GM12872 (cell line): Measurements from ENCODE around the gene FBXO36.

ENCODE experiments used
- TF ChIP-seq, protein P1 (sequence below): IDR thresholded peaks from 3 replicates; pipeline ENCODE4 v1.5.1; 2011; ENCODE audit warnings: low read depth, mild to moderate bottlenecking, low read length, moderate library complexity; ENCODE audit not compliant: insufficient read depth

FBXO36 gene

DNA sequence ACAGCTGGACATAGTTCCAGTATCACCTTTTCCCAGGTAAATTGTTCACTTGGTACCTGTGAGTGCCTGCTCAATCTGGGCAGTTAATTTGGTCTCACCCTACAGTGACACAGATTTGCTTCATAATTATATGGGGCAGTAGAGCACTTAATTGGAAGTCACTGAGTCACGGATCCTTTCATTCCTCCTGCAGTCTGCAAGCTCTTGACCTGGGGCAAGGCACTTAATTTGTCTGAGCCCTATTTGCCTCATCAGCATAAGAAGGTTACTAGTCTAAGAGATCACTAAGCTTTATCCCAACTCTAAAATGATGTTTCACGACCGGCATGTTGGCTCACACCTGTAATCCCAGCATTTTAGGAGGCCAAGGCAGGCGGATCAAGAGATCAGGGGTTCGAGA is 8.9 kb downstream of the FBXO36 start:
- TF ChIP-seq, protein P1, sequence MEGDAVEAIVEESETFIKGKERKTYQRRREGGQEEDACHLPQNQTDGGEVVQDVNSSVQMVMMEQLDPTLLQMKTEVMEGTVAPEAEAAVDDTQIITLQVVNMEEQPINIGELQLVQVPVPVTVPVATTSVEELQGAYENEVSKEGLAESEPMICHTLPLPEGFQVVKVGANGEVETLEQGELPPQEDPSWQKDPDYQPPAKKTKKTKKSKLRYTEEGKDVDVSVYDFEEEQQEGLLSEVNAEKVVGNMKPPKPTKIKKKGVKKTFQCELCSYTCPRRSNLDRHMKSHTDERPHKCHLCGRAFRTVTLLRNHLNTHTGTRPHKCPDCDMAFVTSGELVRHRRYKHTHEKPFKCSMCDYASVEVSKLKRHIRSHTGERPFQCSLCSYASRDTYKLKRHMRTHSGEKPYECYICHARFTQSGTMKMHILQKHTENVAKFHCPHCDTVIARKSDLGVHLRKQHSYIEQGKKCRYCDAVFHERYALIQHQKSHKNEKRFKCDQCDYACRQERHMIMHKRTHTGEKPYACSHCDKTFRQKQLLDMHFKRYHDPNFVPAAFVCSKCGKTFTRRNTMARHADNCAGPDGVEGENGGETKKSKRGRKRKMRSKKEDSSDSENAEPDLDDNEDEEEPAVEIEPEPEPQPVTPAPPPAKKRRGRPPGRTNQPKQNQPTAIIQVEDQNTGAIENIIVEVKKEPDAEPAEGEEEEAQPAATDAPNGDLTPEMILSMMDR = no peak

DNA sequence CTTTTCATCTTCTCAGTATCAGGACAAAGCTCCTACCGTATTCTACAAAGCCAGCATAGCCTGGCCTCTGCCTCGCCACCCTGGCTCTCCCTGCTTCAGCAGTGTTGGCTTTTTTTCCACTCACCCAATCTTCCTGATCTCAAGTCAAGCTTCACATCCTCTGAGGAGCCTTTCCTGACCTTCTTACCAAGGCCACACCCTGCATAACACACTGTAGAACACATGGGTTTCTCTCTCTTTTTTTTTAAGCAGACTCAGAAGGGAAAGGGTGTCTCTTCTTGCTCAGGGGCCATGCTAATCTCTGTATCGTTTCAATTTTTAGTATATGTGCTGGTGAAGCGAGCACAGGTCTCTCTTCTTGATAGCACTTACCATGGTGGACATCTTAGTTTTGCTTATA is 15.2 kb downstream of the FBXO36 start:
- TF ChIP-seq, protein P1 = no peak

DNA sequence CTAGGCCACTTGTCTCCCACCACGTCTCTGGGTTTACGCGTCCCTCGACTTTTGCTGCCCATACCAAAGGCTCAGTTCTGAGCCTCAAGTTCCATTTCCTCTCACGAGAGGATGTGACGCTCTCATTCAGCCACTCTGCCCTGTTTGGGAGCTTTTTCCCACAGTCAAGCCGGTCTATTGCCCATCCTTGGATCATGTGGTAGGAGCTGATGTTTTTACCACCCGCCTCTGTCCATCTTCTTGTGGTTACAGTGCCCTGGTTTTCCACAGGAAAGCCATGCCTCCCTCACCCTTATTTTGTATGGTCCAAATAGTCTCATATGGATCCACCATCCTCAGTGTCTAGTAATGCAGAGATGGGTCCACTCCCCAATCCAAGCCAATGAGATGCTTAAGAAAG is 20.4 kb downstream of the FBXO36 start:
- TF ChIP-seq, protein P1 = no peak

DNA sequence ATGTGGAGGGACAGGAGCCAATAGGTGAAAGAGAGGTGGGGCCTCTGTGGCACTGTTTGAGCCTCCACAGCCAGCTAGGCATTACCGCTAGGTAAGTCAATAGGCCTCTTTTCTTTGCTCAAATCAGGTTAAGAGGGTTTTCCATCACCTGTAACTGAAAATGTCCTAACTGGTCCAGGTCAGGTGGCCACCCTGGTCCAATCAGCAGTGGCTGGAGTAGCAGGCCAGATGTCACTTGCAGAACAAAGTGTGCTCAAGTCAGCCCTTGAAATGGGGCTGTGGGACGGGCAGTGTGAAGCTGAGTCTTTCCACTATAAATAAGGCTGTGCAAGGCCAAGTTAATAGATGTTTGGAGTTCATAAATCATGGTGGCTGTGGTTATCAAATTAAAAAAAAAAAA is 20.9 kb downstream of the FBXO36 start:
- TF ChIP-seq, protein P1 = no peak

DNA sequence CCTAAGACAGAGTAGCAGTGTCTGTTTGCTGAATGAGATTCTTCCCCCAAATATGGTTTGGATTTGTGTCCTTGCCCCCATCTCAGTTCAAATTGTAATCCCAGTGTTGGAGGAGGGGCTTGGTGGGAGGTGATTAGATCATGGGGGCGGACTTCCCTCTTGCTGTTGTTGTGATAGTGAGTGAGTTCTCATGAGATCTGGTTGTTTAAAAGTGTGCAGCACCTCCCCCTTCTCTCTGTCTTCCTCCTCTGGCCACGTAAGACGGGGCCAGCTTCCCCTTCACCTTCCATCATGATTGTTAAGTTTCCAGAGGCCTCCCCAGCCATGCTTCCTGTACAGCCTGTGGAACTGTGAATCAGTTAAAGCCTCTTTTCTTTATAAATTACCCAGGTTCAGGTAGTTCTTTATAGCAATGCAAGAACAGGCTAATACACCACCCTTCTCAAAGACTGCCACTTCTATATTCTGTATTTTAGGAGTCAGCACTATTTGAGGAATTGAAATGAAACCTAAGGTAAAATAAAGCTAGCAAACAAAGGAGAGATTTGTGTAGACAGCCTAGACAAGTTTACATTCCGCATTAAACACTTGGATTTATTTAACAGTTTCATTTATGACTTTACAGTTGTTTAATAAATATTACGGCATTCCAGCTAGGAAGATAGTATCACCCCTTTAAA is 21.6 kb downstream of the FBXO36 start:
- TF ChIP-seq, protein P1 = no peak

DNA sequence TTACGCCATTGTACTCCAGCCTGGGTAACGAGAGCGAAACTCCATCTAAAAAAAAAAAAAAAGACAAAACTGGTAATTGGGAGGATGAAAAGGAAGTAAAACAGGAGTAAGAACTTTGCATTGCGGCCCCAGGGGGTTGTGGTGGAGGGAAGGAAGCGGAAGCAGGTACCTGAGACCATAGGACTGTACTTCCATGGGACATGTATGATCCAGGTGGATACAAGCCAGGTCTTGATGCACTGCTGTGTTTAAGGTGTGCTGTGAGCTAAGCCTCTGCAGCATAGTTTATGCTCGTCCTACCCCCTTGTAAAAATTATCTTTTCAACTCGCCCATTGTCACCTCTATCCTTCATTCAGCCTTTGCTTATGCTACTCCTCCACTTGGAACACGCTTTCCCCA is 23.7 kb downstream of the FBXO36 start:
- TF ChIP-seq, protein P1 = no peak

DNA sequence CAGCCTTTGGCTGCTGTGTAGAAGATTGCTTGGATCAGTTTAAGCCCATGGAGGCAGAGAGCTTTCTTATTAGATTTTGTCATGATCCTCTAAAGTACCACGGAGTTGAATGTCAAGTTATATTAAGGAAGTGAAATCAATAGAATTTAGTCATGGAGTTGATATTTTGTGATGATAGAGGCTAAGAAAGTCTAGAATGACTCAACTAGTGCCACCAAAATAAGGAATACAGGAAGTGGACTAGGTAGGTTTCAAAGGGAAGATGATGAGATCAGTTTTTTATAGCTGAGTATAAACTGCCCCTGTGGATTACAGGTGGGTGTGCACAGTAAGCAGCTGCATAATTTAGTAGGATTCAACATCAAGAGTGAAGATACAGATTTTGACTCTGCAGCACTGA is 25.2 kb downstream of the FBXO36 start:
- TF ChIP-seq, protein P1 = no peak
